NCI-H82 (cell line): Measurements from ENCODE around the gene PAQR8.

Experiments
- DNase-seq: peaks from one replicate; lab custom pipeline; 2025; lab: John Stamatoyannopoulos, UW

The PAQR8 gene

DNA sequence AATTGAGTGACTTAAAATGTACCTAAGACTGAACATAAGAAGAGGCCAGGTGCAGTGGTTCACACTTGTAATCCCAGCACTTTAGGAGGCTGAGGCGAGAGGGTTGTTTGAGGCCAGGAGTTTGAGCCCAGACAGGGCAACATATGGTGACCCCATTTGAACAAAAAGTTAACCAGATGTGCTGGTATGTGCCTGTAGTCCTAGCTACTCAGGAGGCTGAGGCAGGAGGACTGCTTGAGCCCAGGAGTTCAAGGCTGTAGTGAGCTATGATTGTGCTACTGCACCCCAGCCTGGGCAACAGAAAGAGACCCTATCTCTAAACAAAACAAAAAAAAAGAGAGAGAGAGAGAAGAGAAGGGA is 10.1 kb upstream of the PAQR8 start:
- peak; percentile 24 for DNase-seq

DNA sequence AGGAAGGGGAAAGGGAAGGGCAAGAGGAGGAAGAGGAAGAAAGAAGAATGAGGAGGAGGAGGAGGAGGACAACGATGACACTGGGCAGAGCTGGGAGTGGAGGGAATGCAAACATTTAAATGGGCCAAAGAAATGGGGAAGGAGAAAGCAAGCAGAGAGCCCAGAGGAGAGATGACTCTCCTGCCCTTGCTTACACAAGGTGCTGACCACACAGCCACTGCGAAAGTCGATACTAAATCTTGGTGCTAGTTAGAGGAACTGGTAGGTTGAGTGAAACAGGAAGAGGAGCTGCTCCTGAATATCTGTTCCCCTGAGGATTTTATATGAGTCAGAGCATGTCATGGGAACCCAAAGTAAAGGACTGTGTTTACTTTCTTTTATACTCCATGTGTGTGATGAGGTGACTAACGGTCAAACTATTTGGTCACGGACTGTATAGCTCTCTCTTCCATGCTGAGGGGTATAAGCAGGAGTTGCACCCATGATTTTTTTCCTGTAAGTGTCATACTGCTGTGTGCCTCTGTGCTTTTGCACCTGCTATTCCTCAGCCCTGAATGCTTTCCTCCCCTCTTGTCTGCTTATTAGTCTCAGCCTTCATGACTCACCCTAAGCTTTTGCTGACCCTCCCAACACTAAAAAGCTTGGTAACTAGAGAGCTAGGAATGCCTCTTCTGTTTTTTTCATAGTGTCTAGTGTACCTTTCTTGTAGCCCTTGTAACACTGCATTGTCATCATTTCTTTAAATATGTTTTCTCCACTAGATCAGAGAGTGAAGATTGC is 9.5 kb upstream of the PAQR8 start:
- DNase-seq = peak; percentile 42

DNA sequence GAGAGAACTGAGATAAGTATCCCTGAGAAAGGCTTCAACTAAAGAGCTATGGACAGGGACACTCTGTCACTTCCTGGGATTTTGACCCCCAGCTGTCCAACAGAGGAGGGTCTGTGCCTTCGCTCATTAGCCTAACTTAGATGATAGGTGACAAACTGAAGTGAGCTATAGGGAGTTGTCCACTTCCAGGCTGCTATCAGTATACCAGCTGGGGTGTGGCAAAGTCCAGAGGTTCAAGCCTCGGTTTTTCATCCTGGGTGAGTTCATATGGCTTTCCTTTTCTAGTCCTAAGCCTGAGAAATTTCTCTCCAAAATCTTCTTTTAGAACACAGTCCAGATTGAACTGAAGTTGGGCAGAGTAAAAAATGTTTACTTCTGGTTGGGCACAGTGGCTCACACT is 5.9 kb upstream of the PAQR8 start:
- DNase-seq = no peak

DNA sequence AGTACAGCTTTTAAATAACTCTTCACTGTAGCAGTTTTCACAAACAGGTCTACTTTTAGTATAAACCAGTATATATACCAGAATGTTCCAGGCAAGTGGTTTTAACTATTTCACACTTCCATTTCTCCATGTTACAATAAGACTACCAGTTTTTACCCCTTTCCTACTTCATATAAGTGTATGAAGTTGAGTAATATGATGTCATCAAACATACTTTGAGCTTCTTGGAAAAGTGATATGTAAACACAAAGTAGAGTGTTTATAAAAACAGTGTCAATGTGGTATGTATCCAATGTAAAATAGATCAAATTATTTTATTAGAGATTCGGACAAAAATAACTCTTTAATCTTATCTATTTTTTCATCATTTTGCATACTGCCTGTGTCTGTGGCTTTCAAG is 2.5 kb upstream of the PAQR8 start:
- DNase-seq = no peak

DNA sequence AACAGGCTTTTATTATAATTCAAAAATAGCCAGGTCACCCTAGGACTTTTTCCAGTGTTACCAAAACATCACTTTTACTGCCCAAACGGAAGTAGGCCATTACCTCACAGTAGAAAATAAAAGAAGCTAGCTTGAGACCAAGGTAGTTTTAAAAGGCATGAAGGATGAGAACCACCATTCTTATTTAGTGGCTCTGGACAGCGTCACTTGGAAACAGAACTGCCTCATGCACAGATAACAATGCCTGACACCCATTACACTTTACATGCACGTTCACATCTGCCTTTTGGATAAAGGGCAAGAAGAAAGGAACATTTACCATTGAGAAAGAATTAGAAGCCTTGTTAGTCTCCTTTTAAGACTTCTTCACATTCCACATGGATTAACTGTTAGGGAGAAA is 1.9 kb upstream of the PAQR8 start:
- DNase-seq = no peak

DNA sequence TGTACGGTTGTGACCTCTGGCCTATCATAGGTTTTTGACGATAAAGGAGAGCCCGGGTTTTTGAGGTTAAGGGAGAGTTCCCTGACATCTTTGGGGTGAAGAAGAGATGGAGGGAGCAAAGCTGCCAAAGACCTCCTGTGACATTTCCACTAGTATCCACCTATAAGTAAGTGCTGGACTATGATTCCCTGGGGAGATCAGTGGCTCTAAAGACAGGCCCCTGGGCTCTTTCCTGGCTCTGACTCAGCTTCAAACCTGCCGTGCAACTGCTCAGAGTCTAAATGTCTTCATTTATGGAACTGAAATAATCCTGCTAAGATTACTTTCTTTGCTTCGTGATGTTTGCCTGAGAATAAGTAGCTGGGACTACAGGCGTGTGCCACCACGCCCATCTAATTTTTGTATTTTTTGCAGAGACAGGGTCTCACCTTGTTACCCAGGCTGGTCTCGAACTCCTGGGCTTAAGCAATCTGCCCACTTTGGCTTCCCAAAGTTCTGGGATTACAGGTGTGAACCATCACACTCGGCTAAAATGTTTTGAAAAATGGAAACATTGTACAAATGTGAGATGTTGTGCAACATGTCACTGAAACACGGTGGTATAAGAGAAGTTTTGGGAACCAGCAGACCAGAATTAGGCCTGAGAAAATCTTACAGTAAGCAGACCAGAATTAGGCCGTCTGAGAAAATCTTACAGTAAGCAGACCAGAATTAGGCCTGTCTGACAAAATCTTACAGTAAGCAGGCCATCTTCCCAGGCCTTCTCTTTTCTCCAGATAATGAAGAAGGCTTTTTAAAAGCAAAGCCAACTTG is 1.1 kb upstream of the PAQR8 start:
- DNase-seq = peak; percentile 18

DNA sequence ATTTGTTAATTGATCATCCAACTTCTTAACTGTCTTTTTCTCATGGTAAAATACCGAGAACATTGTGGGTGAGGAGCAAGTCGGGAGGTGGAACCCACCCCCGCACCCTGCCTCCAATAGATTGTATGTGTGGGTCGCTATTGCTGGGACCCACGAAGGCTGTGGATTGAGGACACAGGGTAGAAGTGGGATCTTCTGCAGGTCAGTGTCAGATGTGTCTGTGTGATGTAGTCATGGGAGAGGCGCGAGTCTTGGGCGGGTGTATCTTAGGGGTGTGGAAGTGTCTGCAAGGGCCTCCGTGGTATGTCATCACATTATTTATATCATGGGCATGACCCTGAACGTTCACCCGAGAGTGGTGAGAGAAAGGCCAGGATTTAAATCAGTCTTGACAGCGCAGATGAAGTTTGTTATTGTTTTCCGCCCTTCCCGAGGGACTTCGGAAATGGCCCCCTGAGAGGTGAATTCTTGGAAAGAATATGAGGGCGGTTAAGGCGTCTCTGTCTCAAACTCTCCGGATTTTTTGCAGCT is 472 bp upstream of the PAQR8 start:
- peak; percentile 42 for DNase-seq

DNA sequence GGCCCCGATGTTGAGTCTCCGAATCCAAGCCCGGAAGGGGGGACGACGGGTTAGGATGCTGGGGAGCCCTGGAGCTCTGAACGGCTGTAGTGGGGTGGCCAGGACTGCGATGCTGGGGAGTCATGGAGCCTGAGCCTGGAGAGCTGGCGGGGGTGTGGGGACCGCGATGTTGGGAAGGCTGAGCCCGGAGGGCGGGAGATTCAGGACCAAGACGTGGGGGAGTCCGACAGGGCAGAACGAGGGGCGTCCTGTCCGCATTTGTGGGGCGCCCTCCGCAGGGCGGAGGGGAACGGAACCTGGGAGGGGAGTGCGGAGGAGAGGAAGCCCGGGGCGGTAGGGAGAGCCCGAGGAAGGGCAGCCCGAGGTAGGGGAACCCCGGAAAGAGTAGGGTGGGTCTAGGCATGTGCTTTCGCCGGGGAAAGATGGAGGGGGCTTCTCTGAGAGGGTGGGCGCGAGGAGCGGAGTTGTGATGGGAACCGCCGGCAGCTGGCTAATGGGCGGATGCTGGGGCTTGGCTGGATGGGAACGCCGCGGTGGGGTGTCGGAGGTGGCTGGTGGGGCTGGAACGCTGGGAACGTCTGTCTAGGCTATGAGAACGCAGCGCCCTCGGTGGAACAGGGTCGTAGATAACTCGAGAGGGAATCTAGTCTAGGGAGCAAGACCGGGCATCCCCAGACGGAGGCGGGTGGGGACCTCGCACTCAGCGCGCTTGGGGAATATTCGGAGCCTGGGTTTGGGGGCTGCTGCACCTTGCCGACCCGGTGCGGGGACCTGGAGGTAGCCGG is 684 bp downstream of the PAQR8 start:
- peak; percentile 59 for DNase-seq

DNA sequence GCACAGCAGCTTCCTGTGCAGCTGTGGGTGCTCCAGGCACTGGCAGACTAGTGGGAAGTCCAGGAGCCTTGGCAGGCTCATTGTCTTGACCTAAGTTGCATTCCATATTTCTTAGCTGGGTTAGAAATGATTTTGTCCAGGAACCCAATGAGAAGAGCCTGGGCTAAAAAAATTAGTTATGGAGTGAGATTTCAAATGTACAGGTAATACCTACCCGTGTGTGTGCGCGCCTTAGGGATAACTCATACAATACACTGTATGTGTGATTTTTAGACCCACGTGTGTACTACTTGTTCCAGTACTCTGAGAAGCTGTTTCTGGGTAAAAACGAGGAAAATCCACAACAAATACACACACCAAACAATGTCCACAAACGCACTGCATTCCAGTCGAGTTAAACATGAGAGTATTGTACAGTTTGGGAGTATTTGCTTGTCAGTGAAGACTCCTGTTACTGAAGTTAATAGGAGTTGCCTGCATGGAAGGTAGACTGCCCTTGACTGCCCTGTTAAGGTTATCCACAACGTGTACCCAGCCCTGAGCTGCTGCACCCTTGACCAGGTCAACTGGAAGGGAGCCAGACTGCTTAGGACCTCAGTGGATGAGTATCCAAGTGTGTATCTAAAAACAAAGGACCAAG is 1.4 kb downstream of the PAQR8 start:
- no peak for DNase-seq

DNA sequence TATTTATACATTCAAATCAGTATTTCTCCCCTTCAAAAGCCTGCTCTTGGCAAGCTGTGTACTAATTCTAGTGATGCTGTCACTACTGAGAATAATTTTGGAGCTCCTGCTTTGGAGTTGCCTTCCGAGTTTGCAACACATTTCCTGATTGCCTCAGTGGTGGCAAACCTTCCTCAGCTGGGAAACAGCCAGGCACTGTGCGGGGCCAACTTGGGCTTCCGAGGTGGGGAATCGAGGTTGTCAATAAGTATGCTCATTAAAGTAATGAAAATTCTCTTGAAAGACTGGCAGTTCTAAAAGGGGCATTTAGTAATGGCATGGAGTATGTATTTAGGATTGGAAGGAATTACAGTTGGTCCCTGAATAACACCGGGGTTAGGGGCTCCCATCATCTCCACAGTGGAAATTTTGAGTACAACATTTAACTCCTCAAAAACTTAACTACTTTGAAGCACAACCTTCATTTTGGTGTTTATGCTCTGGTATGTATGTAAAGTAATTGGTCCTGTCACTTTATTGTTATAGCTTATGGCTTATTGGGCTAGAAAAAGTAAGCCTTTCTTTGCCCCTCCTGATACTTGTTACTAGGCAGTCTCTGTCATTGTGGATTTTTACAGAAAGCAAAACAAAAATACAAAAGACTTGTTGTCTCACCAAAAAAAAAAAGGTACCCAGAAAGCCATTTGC is 2.7 kb downstream of the PAQR8 start:
- DNase-seq = no peak

DNA sequence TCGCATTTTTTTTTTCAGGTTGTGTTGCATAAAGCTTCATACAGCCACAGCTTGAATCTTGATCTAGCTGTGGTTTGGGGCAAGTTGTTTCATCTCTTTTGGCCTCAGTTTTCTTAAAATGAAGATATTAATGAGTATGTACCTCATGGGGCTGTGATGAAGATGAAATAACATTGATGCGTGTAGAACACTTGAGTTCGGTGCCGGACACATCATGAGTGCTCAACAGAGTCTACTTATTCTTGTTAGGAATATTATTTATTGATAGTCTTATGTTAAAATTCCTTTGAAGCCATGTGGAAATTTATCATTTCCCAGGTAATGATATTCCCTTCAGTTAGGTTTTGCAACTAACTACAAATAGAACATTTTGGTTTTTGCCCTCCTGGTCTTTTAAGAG is 3.4 kb downstream of the PAQR8 start:
- no peak for DNase-seq

DNA sequence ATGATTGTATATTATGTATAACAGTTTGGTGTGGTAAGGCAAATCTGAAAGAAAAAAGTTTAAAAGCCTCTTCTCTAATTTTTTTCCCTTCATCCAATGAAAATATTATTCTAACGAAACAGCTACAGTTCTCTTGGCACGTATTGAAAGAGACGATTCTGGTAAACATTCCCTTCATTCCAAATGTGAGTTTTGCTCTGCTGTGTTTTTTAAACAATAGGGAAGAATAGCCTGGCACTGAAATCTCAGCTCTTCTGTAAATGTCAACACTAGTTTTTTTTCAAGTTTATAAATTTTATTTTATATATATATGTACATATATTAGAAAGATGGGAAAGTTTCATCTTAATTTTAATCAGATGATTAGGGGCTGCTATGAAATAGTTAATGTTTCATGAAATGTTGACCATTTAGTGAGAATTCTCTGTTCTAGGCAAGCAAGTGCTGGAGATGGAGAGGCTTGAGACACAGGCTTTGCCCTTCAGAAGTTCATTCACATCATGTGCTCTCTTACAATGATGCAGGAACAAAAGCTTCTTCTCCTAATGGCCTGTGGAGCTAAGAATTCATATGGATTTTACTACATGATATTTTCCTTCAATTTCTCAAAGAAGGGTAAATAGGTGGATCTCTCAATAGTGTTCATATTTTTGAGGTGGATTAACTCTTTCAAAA is 4.1 kb downstream of the PAQR8 start:
- no peak for DNase-seq

DNA sequence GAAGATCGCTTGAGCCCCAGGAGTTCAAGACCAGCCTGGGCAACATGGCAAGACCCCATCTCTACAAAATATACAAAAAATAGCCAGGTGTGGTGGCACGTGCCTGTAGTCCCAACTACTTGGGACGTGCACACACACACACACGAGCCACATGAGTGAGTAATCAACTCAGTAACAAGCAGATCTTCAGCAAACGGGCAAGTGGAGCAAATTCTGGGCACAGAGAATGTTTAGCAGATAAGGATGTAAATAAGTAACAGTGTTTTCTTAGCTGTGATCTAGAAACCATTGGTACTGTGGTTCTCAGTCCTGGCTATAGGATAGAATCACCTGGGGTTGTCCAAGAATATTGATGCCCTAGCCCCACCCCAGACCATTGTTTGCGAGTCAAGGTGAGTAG is 6.1 kb downstream of the PAQR8 start:
- DNase-seq = no peak

DNA sequence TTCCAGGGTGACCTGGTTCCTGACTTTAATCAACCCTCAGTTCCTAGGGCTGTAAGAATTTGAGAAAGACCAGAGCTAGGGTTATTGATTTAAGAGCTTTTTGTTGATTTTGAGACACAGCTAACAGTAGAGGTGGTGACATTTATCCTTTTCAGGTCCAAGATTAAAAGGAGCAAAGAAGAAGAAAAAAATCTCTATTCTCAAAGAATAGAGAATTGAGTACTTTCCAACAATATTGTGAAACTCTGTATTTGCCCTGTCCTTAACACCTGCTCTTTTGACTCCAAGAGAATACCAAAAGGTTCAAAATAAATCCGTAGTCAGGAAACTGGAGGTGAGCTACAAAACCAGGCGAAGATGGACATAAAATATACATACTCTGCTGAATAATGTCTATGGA is 7.3 kb downstream of the PAQR8 start:
- DNase-seq = no peak

DNA sequence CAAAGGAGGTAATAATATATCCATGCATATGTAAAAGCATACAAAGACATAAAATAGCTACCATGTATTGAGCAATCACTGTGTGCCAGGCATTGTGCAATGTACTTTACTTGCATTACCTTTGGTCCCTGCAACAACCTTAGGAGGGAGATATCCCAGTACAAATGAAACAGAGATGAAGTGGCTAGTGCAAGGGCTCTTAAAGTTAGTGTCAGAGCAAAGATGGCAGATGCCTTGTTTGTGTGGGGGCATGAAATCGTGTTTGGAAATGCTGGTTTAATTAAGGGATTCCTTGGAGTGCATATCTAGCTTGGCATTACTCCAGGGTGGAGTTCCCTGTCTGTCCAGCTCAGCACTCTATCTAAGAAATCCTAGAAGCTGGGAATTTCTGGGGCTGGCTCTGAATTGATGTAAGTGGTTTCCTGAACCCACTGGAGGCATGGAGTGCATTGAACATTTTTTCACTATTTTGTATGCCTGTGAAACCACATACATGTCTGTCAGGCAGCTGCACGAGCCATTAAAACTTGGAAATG is 9.8 kb downstream of the PAQR8 start:
- DNase-seq = no peak

DNA sequence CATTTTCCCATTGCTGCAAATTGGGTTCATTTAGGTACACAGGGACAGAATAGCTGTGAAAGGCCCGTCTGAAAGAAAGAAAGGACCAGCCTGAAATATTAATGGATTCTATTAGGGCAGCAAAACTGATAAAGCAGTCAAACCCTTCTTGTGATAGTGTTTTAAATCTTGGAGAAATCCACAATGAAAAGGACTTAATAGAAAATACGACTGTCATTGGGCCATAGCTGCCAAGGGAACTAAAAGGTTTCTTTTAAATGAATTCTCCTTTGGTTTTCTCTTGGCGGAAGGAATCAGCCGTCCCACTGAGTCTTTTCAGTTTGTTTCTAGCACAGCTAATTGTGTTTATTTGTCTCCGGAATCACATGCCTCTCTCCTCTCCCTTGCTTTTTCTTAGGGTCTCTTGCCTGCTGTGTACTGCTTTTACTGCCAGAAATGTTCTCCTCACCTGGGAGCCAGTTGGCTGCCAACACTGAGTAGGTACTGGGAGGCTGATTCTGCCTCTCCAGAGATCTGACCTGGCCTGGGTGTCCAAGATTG is 11.3 kb downstream of the PAQR8 start:
- DNase-seq = no peak

DNA sequence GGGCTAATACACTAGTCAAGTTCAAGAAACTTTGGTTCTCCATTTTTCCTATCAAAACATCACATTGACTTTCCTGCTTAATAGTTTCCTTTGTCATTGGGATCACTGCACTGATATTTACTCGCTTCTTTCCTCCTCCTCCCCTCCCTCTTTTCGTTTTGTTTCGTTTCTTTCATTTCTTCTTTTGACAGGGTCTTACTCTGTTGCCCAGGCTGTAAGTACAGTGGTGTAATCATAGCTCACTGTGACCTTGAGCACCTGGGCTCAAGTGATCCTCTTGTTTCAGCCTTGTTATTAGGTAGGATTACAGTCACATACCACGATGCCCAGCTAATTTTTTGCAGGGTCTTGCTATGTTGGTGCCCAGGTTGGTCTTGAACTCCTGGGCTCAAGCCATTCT is 12.3 kb downstream of the PAQR8 start:
- DNase-seq = no peak

DNA sequence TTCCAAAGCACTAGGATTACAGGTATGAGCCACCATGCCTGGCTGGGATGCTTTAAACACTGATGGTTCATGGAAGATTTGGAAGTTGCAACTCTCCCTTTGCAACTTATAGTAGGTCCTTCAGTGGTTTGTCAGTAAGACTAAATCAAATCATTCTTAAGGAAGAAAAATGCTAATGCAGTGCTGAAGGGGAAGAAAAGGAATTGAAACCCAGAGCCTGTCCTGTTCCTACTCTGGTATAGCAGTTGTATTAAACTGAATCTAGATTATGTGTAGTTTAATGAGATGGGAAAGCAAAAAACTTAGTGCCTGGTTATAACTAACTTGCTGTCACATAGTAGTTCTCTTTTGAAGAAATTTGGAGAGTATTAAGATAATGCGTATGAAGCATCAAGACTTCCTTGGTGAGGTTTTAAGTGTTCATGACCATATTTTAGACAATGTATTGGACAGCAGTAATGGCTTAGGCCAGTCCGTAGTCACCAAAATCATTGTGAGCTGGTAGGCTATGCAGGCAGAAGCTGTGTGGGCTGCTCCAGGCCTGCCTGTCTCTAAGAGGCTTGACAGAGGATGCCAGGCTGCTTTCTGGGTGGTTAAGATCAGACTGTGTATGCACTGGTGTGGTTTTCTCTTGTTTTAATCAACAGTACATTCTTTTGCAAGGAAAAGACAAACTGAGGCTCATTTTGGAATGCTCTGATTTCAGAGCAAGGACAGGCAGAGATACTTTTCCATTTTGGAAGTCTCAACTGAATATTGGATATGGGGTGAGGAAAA is 14.0 kb downstream of the PAQR8 start:
- DNase-seq = no peak

DNA sequence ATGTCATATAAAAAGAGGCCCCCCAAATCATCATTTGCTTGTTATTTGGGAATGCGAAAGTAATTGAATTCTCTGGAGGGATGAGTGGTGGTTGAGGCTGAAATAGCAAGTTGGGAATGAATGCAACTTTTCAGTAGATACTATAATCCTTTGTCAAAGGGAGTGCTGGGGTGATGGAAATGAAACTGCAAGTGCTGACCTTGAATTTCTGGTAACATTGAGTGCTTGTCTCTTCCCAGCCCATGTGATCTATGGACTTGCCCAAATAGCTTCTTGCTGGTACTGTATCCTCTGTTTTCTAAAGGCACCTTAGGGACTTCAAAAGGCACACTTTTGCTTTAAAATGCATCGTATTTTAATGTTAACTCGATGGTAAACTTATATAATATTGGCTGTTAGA is 14.8 kb downstream of the PAQR8 start:
- DNase-seq = no peak
